WTC11 (cell line): Measurements from ENCODE around the gene RBMS2. TPM values are rescaled to one million over a fixed set of nuclear protein-coding genes. Genes with fewer than 3 reads are reported as not detected.
A peak's percentile ranks its signal among the peaks of the same experiment; 100 is the strongest.

Source experiments
- ATAC-seq: fragments of 200-7000 bp; cut with Tn5 transposase; 2 replicates; pipeline ENCODE4 v1.10.0; 2021; ENCODE audit warnings: mild to moderate bottlenecking, moderate library complexity
- CTCF ChIA-PET: fragments of 300-600 bp; sonication (Branson Sonifier 250); formaldehyde crosslinking; loops from one replicate; lab custom pipeline; 2021; ENCODE audit warnings: antibody characterized with exemption; lab: Charles Lee
- POLR2A ChIA-PET: fragments of 350-600 bp; sonication (Branson Sonifier 250); formaldehyde crosslinking; loops from one replicate; lab custom pipeline; 2021; ENCODE audit warnings: antibody characterized with exemption; lab: Charles Lee
- DNase-seq: peaks from one replicate; pipeline ENCODE4 v3.0.0; 2021; ENCODE audit warnings: low spot score
- H3K27ac Mint-ChIP-seq: 2 replicates; pipeline ENCODE4 v1.8.0; 2021; ENCODE audit warnings: mixed read lengths
- H3K27me3 Mint-ChIP-seq: 2 replicates; pipeline ENCODE4 v1.8.0; 2021; ENCODE audit warnings: low read depth, mild to moderate bottlenecking, moderate library complexity, mixed read lengths
- H3K36me3 Mint-ChIP-seq: 2 replicates; pipeline ENCODE4 v1.8.0; 2021; ENCODE audit warnings: mixed read lengths
- H3K4me1 Mint-ChIP-seq: 2 replicates; pipeline ENCODE4 v1.8.0; 2022; ENCODE audit warnings: mixed read lengths
- H3K4me3 Mint-ChIP-seq: 2 replicates; pipeline ENCODE4 v1.8.0; 2021; ENCODE audit warnings: mild to moderate bottlenecking, moderate library complexity, mixed read lengths
- H3K9me3 Mint-ChIP-seq: 2 replicates; pipeline ENCODE4 v1.8.0; 2021; ENCODE audit warnings: mixed read lengths
- CREB1 ChIP-seq: sonication (generic); formaldehyde crosslinking; IDR thresholded peaks from 2 replicates; pipeline ENCODE4 v1.8.0; 2023; ENCODE audit warnings: mild to moderate bottlenecking, missing genetic modification reagents
- CREM ChIP-seq: sonication (generic); formaldehyde crosslinking; IDR thresholded peaks from 2 replicates; pipeline ENCODE4 v1.8.1; 2022; ENCODE audit warnings: mild to moderate bottlenecking, missing genetic modification reagents, moderate library complexity
- EMX1 ChIP-seq: fragments of 250-450 bp; sonication (Bioruptor Pico); IDR thresholded peaks from 2 replicates; pipeline ENCODE4 v1.8.0; 2021; ENCODE audit warnings: mild to moderate bottlenecking
- NR3C1 ChIP-seq: sonication (generic); formaldehyde crosslinking; conservative IDR thresholded peaks from 2 replicates; pipeline ENCODE4 v1.8.1; 2023; ENCODE audit warnings: low read depth, mild to moderate bottlenecking, missing genetic modification reagents
- SP1 ChIP-seq: sonication (generic); formaldehyde crosslinking; conservative IDR thresholded peaks from 2 replicates; pipeline ENCODE4 v1.8.1; 2022; ENCODE audit warnings: missing genetic modification reagents
- TP53 ChIP-seq: sonication (generic); formaldehyde crosslinking; IDR thresholded peaks from 2 replicates; pipeline ENCODE4 v1.8.1; 2023; ENCODE audit warnings: mild to moderate bottlenecking, missing genetic modification reagents
- ZNF121 ChIP-seq: sonication (generic); formaldehyde crosslinking; IDR thresholded peaks from 2 replicates; pipeline ENCODE4 v1.8.0; 2023; ENCODE audit warnings: missing genetic modification reagents
- ZNF138 ChIP-seq: sonication (generic); formaldehyde crosslinking; conservative IDR thresholded peaks from 2 replicates; pipeline ENCODE4 v1.8.1; 2022; ENCODE audit warnings: mild to moderate bottlenecking, moderate library complexity, missing genetic modification reagents
- ZNF219 ChIP-seq: sonication (generic); formaldehyde crosslinking; IDR thresholded peaks from 2 replicates; pipeline ENCODE4 v1.8.0; 2023; ENCODE audit warnings: missing genetic modification reagents, mild to moderate bottlenecking, borderline replicate concordance
- ZNF232 ChIP-seq: sonication (generic); formaldehyde crosslinking; IDR thresholded peaks from 2 replicates; pipeline ENCODE4 v1.8.0; 2022; ENCODE audit warnings: mild to moderate bottlenecking, missing genetic modification reagents
- ZNF263 ChIP-seq: sonication (generic); formaldehyde crosslinking; IDR thresholded peaks from 2 replicates; pipeline ENCODE4 v1.8.1; 2022; ENCODE audit warnings: low read depth, mild to moderate bottlenecking, moderate library complexity, missing genetic modification reagents
- ZNF396 ChIP-seq: fragments of 250-450 bp; sonication (Bioruptor Pico); IDR thresholded peaks from 2 replicates; pipeline ENCODE4 v1.8.0; 2021; ENCODE audit warnings: mild to moderate bottlenecking, moderate library complexity, borderline replicate concordance
- total RNA-seq: library from RNA; stranded (reverse); gene quantifications from 3 replicates; pipeline ENCODE4 v1.2.3, GENCODE V29; 2021
- TF ChIP-seq, protein P1 (sequence below): sonication (generic); formaldehyde crosslinking; IDR thresholded peaks from 2 replicates; pipeline ENCODE4 v1.8.0; 2022; ENCODE audit warnings: mild to moderate bottlenecking, missing genetic modification reagents
- TF ChIP-seq, protein P2 (sequence below): fragments of 250-450 bp; sonication (Bioruptor Pico); IDR thresholded peaks from 2 replicates; pipeline ENCODE4 v2.1.2; 2022; ENCODE audit warnings: mild to moderate bottlenecking, moderate library complexity
- TF ChIP-seq, protein P3 (sequence below): fragments of 200-600 bp; IDR thresholded peaks from 2 replicates; pipeline ENCODE4 v1.8.0; 2022; ENCODE audit warnings: antibody characterized with exemption
- TF ChIP-seq, protein P4 (sequence below): fragments of 250-450 bp; sonication (Bioruptor Pico); IDR thresholded peaks from 2 replicates; pipeline ENCODE4 v1.9.0; 2021; ENCODE audit warnings: moderate library complexity, mild to moderate bottlenecking, inconsistent platforms, borderline replicate concordance
- TF ChIP-seq, protein P5 (sequence below): sonication (generic); formaldehyde crosslinking; IDR thresholded peaks from 2 replicates; pipeline ENCODE4 v1.8.1; 2022; ENCODE audit warnings: missing genetic modification reagents, borderline replicate concordance
- TF ChIP-seq, protein P6 (sequence below): sonication (generic); formaldehyde crosslinking; conservative IDR thresholded peaks from 2 replicates; pipeline ENCODE4 v1.8.1; 2022; ENCODE audit warnings: mild to moderate bottlenecking, missing genetic modification reagents
- TF ChIP-seq, protein P7 (sequence below): sonication (generic); formaldehyde crosslinking; IDR thresholded peaks from 2 replicates; pipeline ENCODE4 v1.8.1; 2023; ENCODE audit warnings: mild to moderate bottlenecking, missing genetic modification reagents, borderline replicate concordance

RBMS2 gene
- total RNA-seq, 1 experiment from 2014 or later = 16.7 TPM

DNA sequence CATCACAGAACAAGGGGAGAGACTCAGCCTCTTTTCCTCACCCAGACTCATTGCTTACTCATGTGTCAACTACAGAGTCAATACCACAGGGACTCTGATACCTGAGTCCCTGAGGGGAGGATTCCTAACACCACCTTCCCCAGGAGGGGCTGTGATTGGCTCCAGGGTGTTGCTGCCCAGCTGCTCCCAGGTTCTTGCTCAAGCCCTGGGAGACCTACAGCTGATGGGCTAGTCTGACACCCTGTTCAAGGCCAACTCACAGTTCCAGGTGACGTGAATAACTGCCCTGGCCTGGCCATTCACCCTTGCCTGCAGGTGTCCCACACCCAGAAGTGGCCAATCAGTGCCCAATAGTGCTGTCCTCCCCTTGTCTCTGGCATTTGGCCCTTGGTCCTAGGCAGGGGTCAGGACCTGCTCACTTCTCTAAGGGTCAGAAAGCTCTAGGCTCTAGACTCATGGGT is 44.6 kb upstream of the RBMS2 start:
- CTCF ChIA-PET = interaction anchor here (1.2 kb wide), 1 partner anchor 14 kb away, joined by 4 read pairs; no protein-coding TSS in a partner anchor
- no peaks in the 10 kb centered on the region for H3K9me3 Mint-ChIP-seq
- peak; percentile 44 for ATAC-seq
- DNase-seq = no peak
- no peaks in the 10 kb centered on the region for H3K27me3 Mint-ChIP-seq
- POLR2A ChIA-PET = interaction anchor here (0.7 kb wide), 2 partner anchors 223 to 1040 kb away, joined by 5 to 8 read pairs; no protein-coding TSS in a partner anchor
- H3K36me3 Mint-ChIP-seq = peaks cover 11% of the 10 kb centered on the region
- no peak overlapping the region for H3K4me3 Mint-ChIP-seq
- TF ChIP-seq, protein P1, sequence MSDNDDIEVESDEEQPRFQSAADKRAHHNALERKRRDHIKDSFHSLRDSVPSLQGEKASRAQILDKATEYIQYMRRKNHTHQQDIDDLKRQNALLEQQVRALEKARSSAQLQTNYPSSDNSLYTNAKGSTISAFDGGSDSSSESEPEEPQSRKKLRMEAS (CRISPR knock-in tag) = no peak
- TF ChIP-seq ZNF232 (CRISPR knock-in tag) = no peak
- TF ChIP-seq CREM (CRISPR knock-in tag) = no peak
- TF ChIP-seq, protein P2, sequence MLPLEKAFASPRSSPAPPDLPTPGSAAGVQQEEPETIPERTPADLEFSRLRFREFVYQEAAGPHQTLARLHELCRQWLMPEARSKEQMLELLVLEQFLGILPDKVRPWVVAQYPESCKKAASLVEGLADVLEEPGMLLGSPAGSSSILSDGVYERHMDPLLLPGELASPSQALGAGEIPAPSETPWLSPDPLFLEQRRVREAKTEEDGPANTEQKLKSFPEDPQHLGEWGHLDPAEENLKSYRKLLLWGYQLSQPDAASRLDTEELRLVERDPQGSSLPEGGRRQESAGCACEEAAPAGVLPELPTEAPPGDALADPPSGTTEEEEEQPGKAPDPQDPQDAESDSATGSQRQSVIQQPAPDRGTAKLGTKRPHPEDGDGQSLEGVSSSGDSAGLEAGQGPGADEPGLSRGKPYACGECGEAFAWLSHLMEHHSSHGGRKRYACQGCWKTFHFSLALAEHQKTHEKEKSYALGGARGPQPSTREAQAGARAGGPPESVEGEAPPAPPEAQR = no peak
- TF ChIP-seq ZNF219 (CRISPR knock-in tag) = no peak
- TF ChIP-seq CREB1 (CRISPR knock-in tag) = no peak
- TF ChIP-seq, protein P3, sequence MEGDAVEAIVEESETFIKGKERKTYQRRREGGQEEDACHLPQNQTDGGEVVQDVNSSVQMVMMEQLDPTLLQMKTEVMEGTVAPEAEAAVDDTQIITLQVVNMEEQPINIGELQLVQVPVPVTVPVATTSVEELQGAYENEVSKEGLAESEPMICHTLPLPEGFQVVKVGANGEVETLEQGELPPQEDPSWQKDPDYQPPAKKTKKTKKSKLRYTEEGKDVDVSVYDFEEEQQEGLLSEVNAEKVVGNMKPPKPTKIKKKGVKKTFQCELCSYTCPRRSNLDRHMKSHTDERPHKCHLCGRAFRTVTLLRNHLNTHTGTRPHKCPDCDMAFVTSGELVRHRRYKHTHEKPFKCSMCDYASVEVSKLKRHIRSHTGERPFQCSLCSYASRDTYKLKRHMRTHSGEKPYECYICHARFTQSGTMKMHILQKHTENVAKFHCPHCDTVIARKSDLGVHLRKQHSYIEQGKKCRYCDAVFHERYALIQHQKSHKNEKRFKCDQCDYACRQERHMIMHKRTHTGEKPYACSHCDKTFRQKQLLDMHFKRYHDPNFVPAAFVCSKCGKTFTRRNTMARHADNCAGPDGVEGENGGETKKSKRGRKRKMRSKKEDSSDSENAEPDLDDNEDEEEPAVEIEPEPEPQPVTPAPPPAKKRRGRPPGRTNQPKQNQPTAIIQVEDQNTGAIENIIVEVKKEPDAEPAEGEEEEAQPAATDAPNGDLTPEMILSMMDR = no peak
- TF ChIP-seq ZNF121 (CRISPR knock-in tag) = no peak
- TF ChIP-seq, protein P4, sequence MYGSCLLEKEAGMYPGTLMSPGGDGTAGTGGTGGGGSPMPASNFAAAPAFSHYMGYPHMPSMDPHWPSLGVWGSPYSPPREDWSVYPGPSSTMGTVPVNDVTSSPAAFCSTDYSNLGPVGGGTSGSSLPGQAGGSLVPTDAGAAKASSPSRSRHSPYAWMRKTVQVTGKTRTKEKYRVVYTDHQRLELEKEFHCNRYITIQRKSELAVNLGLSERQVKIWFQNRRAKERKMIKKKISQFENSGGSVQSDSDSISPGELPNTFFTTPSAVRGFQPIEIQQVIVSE (CRISPR knock-in tag) = no peak
- TF ChIP-seq, all 79 proteins: peak for 0
- Mint-ChIP-seq H3K4me1 (no peaks in the 10 kb centered on the region), H3K27ac (no peak overlapping the region)

DNA sequence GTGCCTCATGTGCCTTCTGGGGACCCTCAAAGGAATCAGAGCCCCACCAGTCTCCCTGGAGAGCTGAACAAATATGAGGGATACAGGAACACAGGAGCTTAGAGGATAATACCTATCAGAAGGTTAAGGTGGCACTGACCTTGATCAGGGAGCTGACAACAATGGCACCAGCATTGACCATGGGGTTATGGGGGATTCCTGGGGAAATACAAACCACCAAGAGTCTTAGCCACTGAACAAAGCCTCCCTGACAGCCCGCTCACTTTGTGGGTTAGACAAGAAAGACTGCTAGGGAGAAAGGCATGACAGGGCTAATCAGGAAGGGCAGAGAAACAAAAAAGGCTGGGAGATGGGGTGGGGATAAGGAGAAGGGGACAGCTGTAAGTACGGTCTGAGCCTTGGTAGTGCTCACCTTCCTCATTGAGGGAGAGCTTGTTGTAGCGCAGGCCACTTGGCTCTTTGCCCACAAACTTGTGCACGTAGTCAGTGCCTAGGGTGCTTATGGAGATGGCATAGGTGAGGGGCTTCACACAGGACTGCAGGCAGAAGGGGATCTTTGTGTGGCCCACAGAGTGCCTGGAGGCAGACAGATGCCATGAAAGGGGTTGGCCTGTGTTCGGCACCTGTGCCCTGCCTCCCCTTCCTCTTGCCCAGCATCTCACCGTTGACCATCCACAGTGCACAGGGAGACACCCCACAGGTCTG is 43.9 kb upstream of the RBMS2 start:
- CTCF ChIA-PET = no interaction called here
- no peaks in the 10 kb centered on the region for H3K4me1 Mint-ChIP-seq
- TF ChIP-seq SP1 (no peak), ZNF263 (CRISPR knock-in tag) (no peak), EMX1 (CRISPR knock-in tag) (no peak), TP53 (no peak), NR3C1 (CRISPR knock-in tag) (no peak), ZNF396 (CRISPR knock-in tag) (no peak), ZNF138 (CRISPR knock-in tag) (no peak)
- TF ChIP-seq, protein P5, sequence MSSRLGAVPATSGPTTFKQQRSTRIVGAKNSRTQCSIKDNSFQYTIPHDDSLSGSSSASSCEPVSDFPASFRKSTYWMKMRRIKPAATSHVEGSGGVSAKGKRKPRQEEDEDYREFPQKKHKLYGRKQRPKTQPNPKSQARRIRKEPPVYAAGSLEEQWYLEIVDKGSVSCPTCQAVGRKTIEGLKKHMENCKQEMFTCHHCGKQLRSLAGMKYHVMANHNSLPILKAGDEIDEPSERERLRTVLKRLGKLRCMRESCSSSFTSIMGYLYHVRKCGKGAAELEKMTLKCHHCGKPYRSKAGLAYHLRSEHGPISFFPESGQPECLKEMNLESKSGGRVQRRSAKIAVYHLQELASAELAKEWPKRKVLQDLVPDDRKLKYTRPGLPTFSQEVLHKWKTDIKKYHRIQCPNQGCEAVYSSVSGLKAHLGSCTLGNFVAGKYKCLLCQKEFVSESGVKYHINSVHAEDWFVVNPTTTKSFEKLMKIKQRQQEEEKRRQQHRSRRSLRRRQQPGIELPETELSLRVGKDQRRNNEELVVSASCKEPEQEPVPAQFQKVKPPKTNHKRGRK (CRISPR knock-in tag) = no peak
- TF ChIP-seq, protein P6, sequence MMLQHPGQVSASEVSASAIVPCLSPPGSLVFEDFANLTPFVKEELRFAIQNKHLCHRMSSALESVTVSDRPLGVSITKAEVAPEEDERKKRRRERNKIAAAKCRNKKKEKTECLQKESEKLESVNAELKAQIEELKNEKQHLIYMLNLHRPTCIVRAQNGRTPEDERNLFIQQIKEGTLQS (CRISPR knock-in tag) = no peak
- TF ChIP-seq, protein P7, sequence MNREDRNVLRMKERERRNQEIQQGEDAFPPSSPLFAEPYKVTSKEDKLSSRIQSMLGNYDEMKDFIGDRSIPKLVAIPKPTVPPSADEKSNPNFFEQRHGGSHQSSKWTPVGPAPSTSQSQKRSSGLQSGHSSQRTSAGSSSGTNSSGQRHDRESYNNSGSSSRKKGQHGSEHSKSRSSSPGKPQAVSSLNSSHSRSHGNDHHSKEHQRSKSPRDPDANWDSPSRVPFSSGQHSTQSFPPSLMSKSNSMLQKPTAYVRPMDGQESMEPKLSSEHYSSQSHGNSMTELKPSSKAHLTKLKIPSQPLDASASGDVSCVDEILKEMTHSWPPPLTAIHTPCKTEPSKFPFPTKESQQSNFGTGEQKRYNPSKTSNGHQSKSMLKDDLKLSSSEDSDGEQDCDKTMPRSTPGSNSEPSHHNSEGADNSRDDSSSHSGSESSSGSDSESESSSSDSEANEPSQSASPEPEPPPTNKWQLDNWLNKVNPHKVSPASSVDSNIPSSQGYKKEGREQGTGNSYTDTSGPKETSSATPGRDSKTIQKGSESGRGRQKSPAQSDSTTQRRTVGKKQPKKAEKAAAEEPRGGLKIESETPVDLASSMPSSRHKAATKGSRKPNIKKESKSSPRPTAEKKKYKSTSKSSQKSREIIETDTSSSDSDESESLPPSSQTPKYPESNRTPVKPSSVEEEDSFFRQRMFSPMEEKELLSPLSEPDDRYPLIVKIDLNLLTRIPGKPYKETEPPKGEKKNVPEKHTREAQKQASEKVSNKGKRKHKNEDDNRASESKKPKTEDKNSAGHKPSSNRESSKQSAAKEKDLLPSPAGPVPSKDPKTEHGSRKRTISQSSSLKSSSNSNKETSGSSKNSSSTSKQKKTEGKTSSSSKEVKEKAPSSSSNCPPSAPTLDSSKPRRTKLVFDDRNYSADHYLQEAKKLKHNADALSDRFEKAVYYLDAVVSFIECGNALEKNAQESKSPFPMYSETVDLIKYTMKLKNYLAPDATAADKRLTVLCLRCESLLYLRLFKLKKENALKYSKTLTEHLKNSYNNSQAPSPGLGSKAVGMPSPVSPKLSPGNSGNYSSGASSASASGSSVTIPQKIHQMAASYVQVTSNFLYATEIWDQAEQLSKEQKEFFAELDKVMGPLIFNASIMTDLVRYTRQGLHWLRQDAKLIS = no peak
- TF ChIP-seq, protein P1 (CRISPR knock-in tag) = no peak

More for the DNA sequence above, 43.9 kb upstream of the RBMS2 start:
- ATAC-seq (no peak), DNase-seq (no peak)
- Mint-ChIP-seq H3K36me3 (peaks cover 8% of the 10 kb centered on the region; the same call in 1 of the 2 replicates), H3K4me3 (no peak overlapping the region), H3K9me3 (no peaks in the 10 kb centered on the region), H3K27me3 (no peaks in the 10 kb centered on the region), H3K27ac (no peak overlapping the region)
- POLR2A ChIA-PET = interaction anchor here (0.6 kb wide), 1 partner anchor 52 kb away, joined by 4 read pairs; no protein-coding TSS in a partner anchor
